Activated T-helper 9 cell treated with anti-CD3 and anti-CD28 coated beads, Interleukin-2, amount 50 U/mL, for 16 hours (primary cell): Measurements from ENCODE around the gene GGA1.
A peak's percentile ranks its signal among the peaks of the same experiment; 100 is the strongest.

ENCODE experiments used
- DNase-seq: peaks from one replicate; pipeline ENCODE4 v3.0.0-alpha.2; 2020; ENCODE audit warnings: low read depth

The GGA1 gene

GRCh38 chr22:37674951-37675929, 66.6 kb downstream of the GGA1 start, which contains the start of gene LGALS1:
LGALS1 (plus strand) TSS chr22:37675636; CDS start chr22:37675703, 67 bp downstream.
- DNase-seq: peak; percentile 45

GRCh38 chr22:37675930-37676735, 67.5 kb downstream of the GGA1 start:
- no peak for DNase-seq

- peak; percentile 90 for DNase-seq
These were observed 68.3 kb downstream of the GGA1 start for GRCh38 chr22:37676736-37677492.

- no peak for DNase-seq
These were observed 68.9 kb downstream of the GGA1 start for GRCh38 chr22:37677493-37677974.

- no peak for DNase-seq
These were observed 69.7 kb downstream of the GGA1 start for GRCh38 chr22:37678372-37678771.

GRCh38 chr22:37679670-37680069, 71.0 kb downstream of the GGA1 start:
- DNase-seq: no peak

- DNase-seq: no peak
These were observed 71.7 kb downstream of the GGA1 start for GRCh38 chr22:37680191-37680851.

- no peak for DNase-seq
These were observed 72.4 kb downstream of the GGA1 start for GRCh38 chr22:37681001-37681424.

GRCh38 chr22:37681556-37682049, 73.0 kb downstream of the GGA1 start:
- peak; percentile 64 for DNase-seq
